GM12878 (cell line): ENCODE measurements around the gene THOC5. TPM values are rescaled to one million over a fixed set of nuclear protein-coding genes. Genes with fewer than 3 reads are reported as not detected.
A peak's percentile ranks its signal among the peaks of the same experiment; 100 is the strongest.

ENCODE experiments used
- ATAC-seq: fragments of 200-7000 bp; cut with Tn5 transposase; 3 replicates; pipeline ENCODE4 v1.9.1; 2020; ENCODE audit warnings: mild to moderate bottlenecking, moderate library complexity
- BruUV-seq: library from RNA; stranded (reverse); fragments of 400-500 nt; replicated peaks from 2 replicates; lab custom pipeline; 2021; lab: Mats Ljungman, UMichigan
- CTCF ChIA-PET: fragments of 300-600 bp; sonication (Branson Sonifier 250); formaldehyde crosslinking; extraction: SDS; loops from one replicate; lab custom pipeline; 2021; ENCODE audit warnings: inconsistent platforms; lab: Yijun Ruan, JAX
- POLR2A ChIA-PET: fragments of 350-600 bp; formaldehyde crosslinking; extraction: SDS; loops from one replicate; lab custom pipeline; 2021; ENCODE audit warnings: inconsistent platforms; lab: Charles Lee
- RAD21 ChIA-PET: fragments of 300-600 bp; sonication (Branson Sonifier 250); formaldehyde crosslinking; loops from one replicate; lab custom pipeline; 2023; ENCODE audit warnings: antibody characterized with exemption; ENCODE audit not compliant: unreplicated experiment; lab: Charles Lee
- SMC1A ChIA-PET: fragments of 300-600 bp; sonication (Branson Sonifier 250); formaldehyde crosslinking; loops from one replicate; lab custom pipeline; 2023; ENCODE audit not compliant: unreplicated experiment, uncharacterized antibody; lab: Charles Lee
- DNase-seq: peaks from one replicate; pipeline ENCODE4 v3.0.0-alpha.2; 2011; ENCODE audit warnings: low read depth, low spot score
- FAIRE-seq: peaks from 3 replicates; lab custom pipeline; 2011; peaks lifted over from hg19 to GRCh38; lab: Jason Lieb, UNC
- H2AFZ ChIP-seq: 2 replicates; pipeline ENCODE4 v1.6.0; 2011; ENCODE audit warnings: low read depth, low read length, control low read depth; ENCODE audit not compliant: control insufficient read depth
- H3K27ac ChIP-seq: 2 replicates; pipeline ENCODE4 v1.5.1; 2011; ENCODE audit warnings: control low read depth; ENCODE audit not compliant: control insufficient read depth, insufficient read depth
- H3K27me3 ChIP-seq, 2 experiments: replicated peaks in 1 of 2; 2 replicates each; pipeline versions ENCODE4 v1.6.0 to v1.6.1; 2011; ENCODE audit warnings: low read length in 1 of 2; ENCODE audit not compliant: control insufficient read depth in 2 of 2, insufficient read depth in 2 of 2
- H3K36me3 ChIP-seq, 2 experiments: 2 replicates each; pipeline ENCODE4 v1.5.1; 2011; ENCODE audit warnings: low read length in 1 of 2; ENCODE audit not compliant: control insufficient read depth in 2 of 2, insufficient read depth in 2 of 2
- H3K4me1 ChIP-seq: 2 replicates; pipeline ENCODE4 v1.6.1; 2011; ENCODE audit warnings: mild to moderate bottlenecking, low read length, moderate library complexity, mixed read lengths; ENCODE audit not compliant: control insufficient read depth, insufficient read depth
- H3K4me2 ChIP-seq: 2 replicates; pipeline ENCODE4 v1.6.0; 2011; ENCODE audit warnings: control low read depth; ENCODE audit not compliant: control insufficient read depth, insufficient read depth
- H3K4me3 ChIP-seq: fragments of 200-600 bp; sonication (generic); 2 replicates; pipeline ENCODE4 v1.5.1; 2016
- H3K79me2 ChIP-seq: 2 replicates; pipeline ENCODE4 v1.6.0; 2011; ENCODE audit warnings: low read length; ENCODE audit not compliant: control insufficient read depth, insufficient read depth
- H3K9ac ChIP-seq: 2 replicates; pipeline ENCODE4 v1.8.0; 2011; ENCODE audit warnings: low read length, control low read depth, mixed read lengths; ENCODE audit not compliant: control insufficient read depth, insufficient read depth
- H3K9me3 ChIP-seq: replicated peaks from 3 replicates; pipeline ENCODE4 v1.5.1; 2011; ENCODE audit warnings: mild to moderate bottlenecking, low read length; ENCODE audit not compliant: control insufficient read depth, insufficient read depth
- H4K20me1 ChIP-seq: 2 replicates; pipeline ENCODE4 v1.6.0; 2011; ENCODE audit not compliant: control insufficient read depth, insufficient read depth
- BMI1 ChIP-seq: fragments of 450-650 bp; IDR thresholded peaks from 2 replicates; pipeline ENCODE4 v1.6.1; 2016; ENCODE audit warnings: mild to moderate bottlenecking, moderate library complexity, borderline replicate concordance
- CREM ChIP-seq: IDR thresholded peaks from 2 replicates; pipeline ENCODE4 v1.6.1; 2014; ENCODE audit warnings: antibody characterized with exemption, low read depth
- FOXM1 ChIP-seq: IDR thresholded peaks from 2 replicates; pipeline ENCODE4 v1.6.1; 2012; ENCODE audit warnings: low read depth, mild to moderate bottlenecking, inconsistent platforms, low read length, moderate library complexity
- ZBED1 ChIP-seq: IDR thresholded peaks from 2 replicates; pipeline ENCODE4 v1.6.1; 2016; ENCODE audit warnings: borderline replicate concordance
- WGBS: methylation state at CpG from one replicate; pipeline ENCODE4 v1.1.6; 2016; ENCODE audit warnings: low lambda C conversion rate; ENCODE audit not compliant: insufficient replicate concordance, insufficient coverage; ENCODE audit errors: missing lambda C conversion rate; 5-methylcytosine and 5-hydroxymethylcytosine counted together
- in situ Hi-C: fragments of 300-500 bp; cut with MboI; formaldehyde crosslinking; loops from 9 replicates; pipeline ENCODE4 v1.14.3; 2018; ENCODE audit warnings: mixed read lengths
- intact Hi-C: fragments of 100-400 bp; cut with micrococcal nuclease; formaldehyde crosslinking; loops from one replicate; pipeline ENCODE4 v1.14.2; 2022; ENCODE audit not compliant: unreplicated experiment
- polyA plus RNA-seq, 11 experiments: library from polyadenylated mRNA; depleted of rRNA in 4 of 11; unstranded in 6 of 11; stranded (reverse) in 5 of 11; fragments of >200 nt; fragmentation: Nextera tagmentation in 4 of 11; fragmentation: Illumina TruSeq in 1 of 11; extraction: Ambion mirVana in 4 of 11; extraction: Trizol in 1 of 11; gene quantifications; 1 replicate in 1 of 11; 2 replicates in 10 of 11; pipeline versions ENCODE4 v1.2.1 to v1.2.3, GENCODE V29; 2011 to 2016; ENCODE audit warnings: inconsistent platforms in 2 of 11, missing spikeins in 2 of 11, low read depth in 1 of 11
- total RNA-seq, 4 experiments: library from RNA; depleted of rRNA in 3 of 4; stranded (reverse); fragments of >200 nt in 3 of 4; fragmentation: Illumina TruSeq in 1 of 4; extraction: Trizol in 1 of 4; gene quantifications; 2 replicates each; pipeline versions ENCODE4 v1.2.1 to v1.2.3, GENCODE V29; 2013 to 2021
- TF ChIP-seq, protein P1 (sequence below): IDR thresholded peaks from 2 replicates; pipeline ENCODE4 v1.6.1; 2012; ENCODE audit warnings: mild to moderate bottlenecking, low read depth, low read length

Gene THOC5
- total and polyA plus RNA-seq, 10 of the 15 experiments (the other 5 are each of a cell fraction or from before 2014, with no cell fraction given): 20.9 to 44.9 (median 31.4) TPM

DNA sequence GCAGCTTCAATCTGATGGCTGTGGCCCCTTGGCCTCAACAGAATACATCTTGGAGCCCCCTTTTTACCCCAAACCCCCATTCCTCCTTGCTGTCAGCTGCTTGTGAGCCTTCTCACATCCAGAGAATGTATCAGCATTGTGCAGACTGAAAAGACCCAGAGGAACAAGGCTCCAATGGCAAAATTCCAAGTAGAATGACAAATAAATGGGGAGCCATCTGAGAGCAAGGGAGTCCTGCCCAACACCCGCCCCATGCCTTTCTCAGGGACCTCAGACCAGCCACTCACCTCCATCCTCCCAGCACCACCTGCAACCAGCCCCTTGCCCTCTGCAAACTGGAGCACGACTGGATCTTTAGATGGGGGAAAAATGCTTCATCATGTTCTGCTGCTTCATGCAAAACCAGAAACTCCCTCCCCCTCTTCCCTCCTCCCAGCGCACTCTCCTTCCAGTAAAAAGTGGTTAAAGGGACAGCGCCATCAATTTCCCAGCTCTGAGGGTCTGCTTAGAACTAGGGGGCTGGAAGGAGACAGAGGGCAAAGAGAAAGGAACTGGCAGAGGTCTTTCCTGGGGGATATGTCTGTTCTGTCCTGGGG is 75.7 kb downstream of the THOC5 start (continued):
- no peak for TF ChIP-seq CREM
- TF ChIP-seq, all 136 proteins: peak for 0

DNA sequence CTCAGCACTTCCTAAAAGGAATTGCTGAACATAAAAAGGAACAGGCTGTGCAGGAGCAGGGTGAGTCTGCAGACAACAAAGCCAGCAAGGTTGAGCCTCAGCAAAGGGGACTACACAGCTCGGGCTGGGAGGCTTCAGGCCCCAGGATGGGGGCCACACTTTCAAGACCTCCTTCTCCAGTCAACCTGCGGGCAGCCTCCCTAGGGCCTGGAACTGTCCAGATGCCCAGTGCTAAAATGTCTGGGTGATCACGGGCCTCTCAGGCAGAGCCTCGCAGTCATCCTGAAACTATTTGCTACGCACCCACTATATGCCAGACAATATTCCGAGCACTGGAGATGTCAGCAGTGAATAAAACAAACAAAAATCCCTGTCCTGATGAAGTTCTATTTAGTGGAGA is 77.4 kb downstream of the THOC5 start:
- no peaks in the 10 kb centered on the region for H4K20me1 ChIP-seq
- SMC1A ChIA-PET: no interaction called here
- H3K27ac ChIP-seq: no peak overlapping the region
- CTCF ChIA-PET: interaction anchor here (1.0 kb wide), 1 partner anchor 77 kb away, joined by 3 read pairs; the partner anchor contains the start of gene THOC5
- H3K9me3 ChIP-seq: no peaks in the 10 kb centered on the region; the same call in 2 of the 3 replicates
- intact Hi-C loops: no loop called here
- peaks cover 0 to 3% of the 10 kb centered on the region in 2 experiments; a peak in 3 of 4 replicates for H3K27me3 ChIP-seq
- RAD21 ChIA-PET: no interaction called here
- no TSS peak for BruUV-seq
- FAIRE-seq (no peak), DNase-seq (no peak), ATAC-seq (peak; percentile 69)
- H2AFZ ChIP-seq: no peak overlapping the region
- WGBS: 2% methylated on average over 6 of the region's 6 CpGs
- in situ Hi-C loops: no loop called here
- peaks cover 8% of the 10 kb centered on the region; the same call in 1 of the 2 replicates for H3K4me1 ChIP-seq
- no peak overlapping the region for H3K4me2 ChIP-seq
- no peak overlapping the region for H3K9ac ChIP-seq
- TF ChIP-seq, protein P1, sequence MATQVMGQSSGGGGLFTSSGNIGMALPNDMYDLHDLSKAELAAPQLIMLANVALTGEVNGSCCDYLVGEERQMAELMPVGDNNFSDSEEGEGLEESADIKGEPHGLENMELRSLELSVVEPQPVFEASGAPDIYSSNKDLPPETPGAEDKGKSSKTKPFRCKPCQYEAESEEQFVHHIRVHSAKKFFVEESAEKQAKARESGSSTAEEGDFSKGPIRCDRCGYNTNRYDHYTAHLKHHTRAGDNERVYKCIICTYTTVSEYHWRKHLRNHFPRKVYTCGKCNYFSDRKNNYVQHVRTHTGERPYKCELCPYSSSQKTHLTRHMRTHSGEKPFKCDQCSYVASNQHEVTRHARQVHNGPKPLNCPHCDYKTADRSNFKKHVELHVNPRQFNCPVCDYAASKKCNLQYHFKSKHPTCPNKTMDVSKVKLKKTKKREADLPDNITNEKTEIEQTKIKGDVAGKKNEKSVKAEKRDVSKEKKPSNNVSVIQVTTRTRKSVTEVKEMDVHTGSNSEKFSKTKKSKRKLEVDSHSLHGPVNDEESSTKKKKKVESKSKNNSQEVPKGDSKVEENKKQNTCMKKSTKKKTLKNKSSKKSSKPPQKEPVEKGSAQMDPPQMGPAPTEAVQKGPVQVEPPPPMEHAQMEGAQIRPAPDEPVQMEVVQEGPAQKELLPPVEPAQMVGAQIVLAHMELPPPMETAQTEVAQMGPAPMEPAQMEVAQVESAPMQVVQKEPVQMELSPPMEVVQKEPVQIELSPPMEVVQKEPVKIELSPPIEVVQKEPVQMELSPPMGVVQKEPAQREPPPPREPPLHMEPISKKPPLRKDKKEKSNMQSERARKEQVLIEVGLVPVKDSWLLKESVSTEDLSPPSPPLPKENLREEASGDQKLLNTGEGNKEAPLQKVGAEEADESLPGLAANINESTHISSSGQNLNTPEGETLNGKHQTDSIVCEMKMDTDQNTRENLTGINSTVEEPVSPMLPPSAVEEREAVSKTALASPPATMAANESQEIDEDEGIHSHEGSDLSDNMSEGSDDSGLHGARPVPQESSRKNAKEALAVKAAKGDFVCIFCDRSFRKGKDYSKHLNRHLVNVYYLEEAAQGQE: peak; percentile 80
- TF ChIP-seq ZBED1 (no peak), BMI1 (no peak), FOXM1 (no peak)
- no peak overlapping the region for H3K4me3 ChIP-seq
- POLR2A ChIA-PET: no interaction called here
- no peaks in the 10 kb centered on the region for H3K79me2 ChIP-seq
- H3K36me3 ChIP-seq: no peaks in the 10 kb centered on the region
